ENCODE results near the gene C17orf107. TPM values are rescaled to one million over a fixed set of nuclear protein-coding genes. Genes with fewer than 3 reads are reported as not detected.

Gene C17orf107
- total RNA-seq, 1 donor from 2014 or later, result 3.0 TPM

- DNase-seq (ENCODE audit: low spot score), result no peak
These were observed 35.0 kb downstream of the C17orf107 start for GRCh38 chr17:4934173-4934979.

GRCh38 chr17:4935650-4936049, 36.3 kb downstream of the C17orf107 start:
- DNase-seq (ENCODE audit: low spot score), result no peak

GRCh38 chr17:4936436-4936835, 37.1 kb downstream of the C17orf107 start:
- DNase-seq (ENCODE audit: low spot score), result no peak

GRCh38 chr17:4937553-4937952, 38.2 kb downstream of the C17orf107 start:
- DNase-seq (ENCODE audit: low spot score), result no peak

- no peak for DNase-seq (ENCODE audit: low spot score)
These were observed 38.7 kb downstream of the C17orf107 start for GRCh38 chr17:4938069-4938491.

- no peak for DNase-seq (ENCODE audit: low spot score)
These were observed 39.6 kb downstream of the C17orf107 start for GRCh38 chr17:4938688-4939545.

GRCh38 chr17:4939546-4939795, 40.1 kb downstream of the C17orf107 start:
- DNase-seq (ENCODE audit: low spot score), result no peak

GRCh38 chr17:4939796-4940554, 40.6 kb downstream of the C17orf107 start, which contains the start of the genes RNF167 and SLC25A11:
RNF167 (plus strand) TSS chr17:4940268; CDS start chr17:4940910, 642 bp downstream.
SLC25A11 (minus strand) TSS chr17:4940046; CDS start chr17:4939910, 136 bp downstream.
- peak; percentile 97 for DNase-seq (ENCODE audit: low spot score)

GRCh38 chr17:4940555-4941318, 41.4 kb downstream of the C17orf107 start:
- no peak for DNase-seq (ENCODE audit: low spot score)

- no peak for DNase-seq (ENCODE audit: low spot score)
These were observed 41.9 kb downstream of the C17orf107 start for GRCh38 chr17:4941319-4941610.

- no peak for DNase-seq (ENCODE audit: low spot score)
These were observed 43.6 kb downstream of the C17orf107 start for GRCh38 chr17:4942760-4943508.

- DNase-seq (ENCODE audit: low spot score), result no peak
These were observed 44.8 kb downstream of the C17orf107 start for GRCh38 chr17:4944163-4944553.

- DNase-seq (ENCODE audit: low spot score), result no peak
These were observed 45.3 kb downstream of the C17orf107 start for GRCh38 chr17:4944554-4945175.

- no peak for DNase-seq (ENCODE audit: low spot score)
These were observed 46.0 kb downstream of the C17orf107 start for GRCh38 chr17:4945176-4945943.

- no peak for DNase-seq (ENCODE audit: low spot score)
These were observed 46.6 kb downstream of the C17orf107 start for GRCh38 chr17:4945944-4946280.

- DNase-seq (ENCODE audit: low spot score), result no peak
These were observed 47.1 kb downstream of the C17orf107 start for GRCh38 chr17:4946312-4946976.

- no peak for DNase-seq (ENCODE audit: low spot score)
These were observed 47.7 kb downstream of the C17orf107 start for GRCh38 chr17:4947010-4947410.

GRCh38 chr17:4947411-4948165, 48.3 kb downstream of the C17orf107 start:
- DNase-seq (ENCODE audit: low spot score), result no peak

Measured in mesenteric fat pad (tissue), 1 donor.